ENCODE measurements around the gene PDE2A. TPM values are rescaled to one million over a fixed set of nuclear protein-coding genes. Genes with fewer than 3 reads are reported as not detected.

The PDE2A gene
- total RNA-seq, 1 donor from 2014 or later: 4.0 TPM

DNA sequence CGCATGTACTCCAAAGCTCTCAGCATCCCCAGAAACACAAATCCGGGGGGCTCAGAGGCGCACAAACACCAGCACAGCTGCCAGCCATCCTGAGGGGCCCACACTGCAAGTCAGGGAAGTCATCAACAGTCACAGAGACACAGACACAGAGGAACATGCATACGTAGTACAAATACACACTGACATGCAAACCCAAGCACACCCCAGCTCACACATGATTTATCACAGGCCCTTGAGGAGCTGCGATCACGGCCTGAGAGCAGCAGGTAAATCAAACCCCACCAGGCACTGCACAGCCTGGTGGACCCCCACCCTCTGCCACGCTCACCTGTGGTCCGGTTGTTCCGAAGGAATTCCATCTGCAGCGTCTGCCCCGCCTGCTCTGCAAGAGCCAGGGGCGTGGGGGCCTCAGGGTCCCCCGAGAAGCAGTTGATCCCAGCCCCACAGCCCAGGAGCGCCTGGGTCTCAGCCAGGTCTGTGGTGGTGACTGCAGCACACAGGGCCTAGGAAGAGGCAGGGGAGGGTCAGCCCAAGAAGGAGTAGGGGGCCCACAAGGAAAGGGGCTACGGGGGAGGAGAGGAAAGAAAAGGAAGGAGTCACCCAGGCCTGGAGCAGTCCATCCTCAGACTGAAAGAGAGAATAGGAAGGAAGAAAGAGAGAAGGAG is 28.5 kb upstream of the PDE2A start:
- Mint-ChIP-seq H3K27me3 (no peaks in the 10 kb centered on the region), H3K4me3 (ENCODE audit: low read depth) (no peak overlapping the region), H3K4me1 (ENCODE audit: low read depth) (no peaks in the 10 kb centered on the region), H3K36me3 (ENCODE audit: insufficient read depth) (peaks cover 24% of the 10 kb centered on the region), H3K9me3 (ENCODE audit: low read depth) (no peaks in the 10 kb centered on the region), H3K27ac (no peak overlapping the region)
- DNase-seq (ENCODE audit: low spot score, unreplicated experiment): no peak
- TF ChIP-seq, protein P1, sequence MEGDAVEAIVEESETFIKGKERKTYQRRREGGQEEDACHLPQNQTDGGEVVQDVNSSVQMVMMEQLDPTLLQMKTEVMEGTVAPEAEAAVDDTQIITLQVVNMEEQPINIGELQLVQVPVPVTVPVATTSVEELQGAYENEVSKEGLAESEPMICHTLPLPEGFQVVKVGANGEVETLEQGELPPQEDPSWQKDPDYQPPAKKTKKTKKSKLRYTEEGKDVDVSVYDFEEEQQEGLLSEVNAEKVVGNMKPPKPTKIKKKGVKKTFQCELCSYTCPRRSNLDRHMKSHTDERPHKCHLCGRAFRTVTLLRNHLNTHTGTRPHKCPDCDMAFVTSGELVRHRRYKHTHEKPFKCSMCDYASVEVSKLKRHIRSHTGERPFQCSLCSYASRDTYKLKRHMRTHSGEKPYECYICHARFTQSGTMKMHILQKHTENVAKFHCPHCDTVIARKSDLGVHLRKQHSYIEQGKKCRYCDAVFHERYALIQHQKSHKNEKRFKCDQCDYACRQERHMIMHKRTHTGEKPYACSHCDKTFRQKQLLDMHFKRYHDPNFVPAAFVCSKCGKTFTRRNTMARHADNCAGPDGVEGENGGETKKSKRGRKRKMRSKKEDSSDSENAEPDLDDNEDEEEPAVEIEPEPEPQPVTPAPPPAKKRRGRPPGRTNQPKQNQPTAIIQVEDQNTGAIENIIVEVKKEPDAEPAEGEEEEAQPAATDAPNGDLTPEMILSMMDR (IDR thresholded peaks at IDR 0.05; ENCODE audit: unreplicated experiment): no peak

DNA sequence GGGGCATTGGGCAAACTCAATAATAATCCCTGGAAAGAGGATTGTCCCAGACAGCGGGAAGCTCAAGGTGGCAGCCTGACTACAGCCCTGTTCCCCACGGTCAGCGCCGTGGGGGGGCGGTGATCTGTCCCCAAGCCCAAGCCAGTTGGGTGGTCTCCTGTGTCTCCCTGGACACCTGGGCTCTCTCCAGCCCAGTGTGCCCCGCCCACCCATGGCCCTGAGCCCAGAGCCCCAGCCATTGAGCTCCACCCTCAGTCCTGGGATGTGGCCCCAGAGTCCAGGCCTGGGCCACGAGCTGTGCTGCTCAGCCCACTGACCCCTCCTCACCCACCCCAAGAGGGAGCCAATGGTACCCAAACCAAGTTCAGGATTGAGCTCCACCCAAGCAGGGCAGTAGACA is 27.9 kb upstream of the PDE2A start:
- Mint-ChIP-seq H3K4me3 (ENCODE audit: low read depth) (no peak overlapping the region), H3K27me3 (no peaks in the 10 kb centered on the region), H3K4me1 (ENCODE audit: low read depth) (no peaks in the 10 kb centered on the region), H3K27ac (no peak overlapping the region), H3K9me3 (ENCODE audit: low read depth) (no peaks in the 10 kb centered on the region), H3K36me3 (ENCODE audit: insufficient read depth) (peaks cover 20% of the 10 kb centered on the region)
- no peak for DNase-seq (ENCODE audit: low spot score, unreplicated experiment)
- TF ChIP-seq, protein P1 (IDR thresholded peaks at IDR 0.05; ENCODE audit: unreplicated experiment): no peak

DNA sequence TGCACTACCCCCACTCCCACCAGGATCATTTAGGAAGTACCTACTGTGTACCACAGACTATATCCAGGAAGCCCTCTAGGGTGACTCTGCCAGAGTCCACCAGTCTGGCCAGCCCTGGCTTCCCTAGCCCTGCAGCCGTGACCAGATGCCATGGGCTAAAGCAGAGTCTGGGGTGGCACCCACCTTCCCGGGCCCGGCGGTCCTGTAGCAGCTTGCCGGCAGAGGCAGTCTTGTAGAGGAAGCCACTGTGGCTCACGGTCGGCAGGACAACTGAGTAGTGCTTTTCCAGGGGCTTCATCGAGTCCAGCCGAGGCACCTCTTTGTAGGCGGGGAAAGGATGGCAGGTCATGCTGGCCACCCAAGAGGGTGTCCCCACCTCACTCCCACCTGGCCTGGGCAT is 27.2 kb upstream of the PDE2A start:
- Mint-ChIP-seq H3K4me1 (ENCODE audit: low read depth) (no peaks in the 10 kb centered on the region), H3K27me3 (no peaks in the 10 kb centered on the region), H3K9me3 (ENCODE audit: low read depth) (no peaks in the 10 kb centered on the region), H3K4me3 (ENCODE audit: low read depth) (no peak overlapping the region), H3K36me3 (ENCODE audit: insufficient read depth) (peaks cover 16% of the 10 kb centered on the region), H3K27ac (no peak overlapping the region)
- no peak for DNase-seq (ENCODE audit: low spot score, unreplicated experiment)
- TF ChIP-seq, protein P1 (IDR thresholded peaks at IDR 0.05; ENCODE audit: unreplicated experiment): no peak

- peaks cover 16% of the 10 kb centered on the region for H3K36me3 Mint-ChIP-seq (ENCODE audit: insufficient read depth)
- no peak overlapping the region for H3K27ac Mint-ChIP-seq
- no peaks in the 10 kb centered on the region for H3K9me3 Mint-ChIP-seq (ENCODE audit: low read depth)
- no peak for DNase-seq (ENCODE audit: low spot score, unreplicated experiment)
- H3K27me3 Mint-ChIP-seq: no peaks in the 10 kb centered on the region
- TF ChIP-seq, protein P1 (IDR thresholded peaks at IDR 0.05; ENCODE audit: unreplicated experiment): no peak
- H3K4me3 Mint-ChIP-seq (ENCODE audit: low read depth): no peak overlapping the region
- no peaks in the 10 kb centered on the region for H3K4me1 Mint-ChIP-seq (ENCODE audit: low read depth)
Observed at GRCh38 chr11:72700146-72700545, 25.9 kb upstream of the PDE2A start.

DNA sequence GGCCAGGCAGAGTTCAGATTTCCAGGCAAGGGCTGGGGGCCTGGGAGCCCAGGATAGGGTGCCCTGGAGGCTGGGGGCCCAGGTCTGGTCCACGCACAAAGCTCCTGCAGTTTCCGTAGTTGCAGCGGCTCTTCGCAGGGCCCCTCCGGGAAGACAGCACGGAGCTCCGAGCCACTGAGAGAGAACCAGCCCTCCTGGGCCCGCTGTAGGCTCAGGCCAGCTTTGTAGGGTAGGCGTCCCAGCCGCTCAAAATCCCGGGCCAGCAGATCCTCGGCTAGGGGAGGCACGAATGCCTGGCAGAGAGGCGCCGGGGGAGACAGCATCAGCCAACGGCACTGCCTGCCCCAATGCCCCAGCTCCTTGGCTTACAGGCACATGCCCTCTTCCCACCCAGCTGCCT is 23.6 kb upstream of the PDE2A start:
- Mint-ChIP-seq H3K27ac (no peak overlapping the region), H3K4me3 (ENCODE audit: low read depth) (no peak overlapping the region), H3K36me3 (ENCODE audit: insufficient read depth) (peaks cover 24% of the 10 kb centered on the region), H3K9me3 (ENCODE audit: low read depth) (no peaks in the 10 kb centered on the region), H3K4me1 (ENCODE audit: low read depth) (no peaks in the 10 kb centered on the region), H3K27me3 (no peaks in the 10 kb centered on the region)
- TF ChIP-seq, protein P1 (IDR thresholded peaks at IDR 0.05; ENCODE audit: unreplicated experiment): no peak
- no peak for DNase-seq (ENCODE audit: low spot score, unreplicated experiment)

Measured in progenitor cell of endocrine pancreas (in vitro differentiated cells).